Measurements from ENCODE around the gene CAP2. TPM values are rescaled to one million over a fixed set of nuclear protein-coding genes. Genes with fewer than 3 reads are reported as not detected.

CAP2 gene
- total and polyA plus RNA-seq, 2 experiments from 2014 or later, result 6.7 to 9.1 TPM

DNA sequence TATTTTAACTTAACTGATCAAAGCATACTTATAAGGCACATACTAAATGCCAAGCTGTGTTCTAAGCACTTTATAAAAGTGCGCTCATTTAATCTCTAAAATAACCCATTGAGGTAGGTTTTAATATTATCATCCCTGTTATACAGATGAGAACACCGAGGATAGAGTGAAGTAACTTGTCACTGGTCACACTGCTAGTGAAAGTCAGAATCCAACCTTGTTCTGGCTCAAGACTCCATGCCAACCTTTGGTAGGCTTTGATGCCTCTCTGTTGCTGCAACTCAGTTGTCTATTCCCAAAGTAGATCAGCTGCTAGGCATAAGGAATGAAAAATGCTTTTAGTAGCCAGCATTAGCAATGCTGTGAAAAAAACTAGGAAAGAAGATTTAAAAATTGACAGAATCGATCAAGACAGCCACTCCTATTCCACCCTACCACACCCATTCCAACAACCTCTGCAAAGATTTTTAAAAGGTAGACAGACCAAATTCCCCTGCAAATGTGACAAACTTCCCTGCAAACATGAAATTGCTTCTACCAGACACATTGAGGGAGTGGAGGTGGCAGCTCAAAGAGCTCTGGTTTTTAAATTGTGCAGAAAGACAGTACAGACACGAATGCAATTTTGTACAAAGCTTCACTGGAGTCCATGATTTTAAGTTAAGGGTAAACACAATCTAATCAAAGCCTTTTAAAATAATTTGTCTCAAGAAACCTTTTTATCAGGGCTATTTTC lies 39.8 kb upstream of the CAP2 start (continued):
- TF ChIP-seq, protein P1, sequence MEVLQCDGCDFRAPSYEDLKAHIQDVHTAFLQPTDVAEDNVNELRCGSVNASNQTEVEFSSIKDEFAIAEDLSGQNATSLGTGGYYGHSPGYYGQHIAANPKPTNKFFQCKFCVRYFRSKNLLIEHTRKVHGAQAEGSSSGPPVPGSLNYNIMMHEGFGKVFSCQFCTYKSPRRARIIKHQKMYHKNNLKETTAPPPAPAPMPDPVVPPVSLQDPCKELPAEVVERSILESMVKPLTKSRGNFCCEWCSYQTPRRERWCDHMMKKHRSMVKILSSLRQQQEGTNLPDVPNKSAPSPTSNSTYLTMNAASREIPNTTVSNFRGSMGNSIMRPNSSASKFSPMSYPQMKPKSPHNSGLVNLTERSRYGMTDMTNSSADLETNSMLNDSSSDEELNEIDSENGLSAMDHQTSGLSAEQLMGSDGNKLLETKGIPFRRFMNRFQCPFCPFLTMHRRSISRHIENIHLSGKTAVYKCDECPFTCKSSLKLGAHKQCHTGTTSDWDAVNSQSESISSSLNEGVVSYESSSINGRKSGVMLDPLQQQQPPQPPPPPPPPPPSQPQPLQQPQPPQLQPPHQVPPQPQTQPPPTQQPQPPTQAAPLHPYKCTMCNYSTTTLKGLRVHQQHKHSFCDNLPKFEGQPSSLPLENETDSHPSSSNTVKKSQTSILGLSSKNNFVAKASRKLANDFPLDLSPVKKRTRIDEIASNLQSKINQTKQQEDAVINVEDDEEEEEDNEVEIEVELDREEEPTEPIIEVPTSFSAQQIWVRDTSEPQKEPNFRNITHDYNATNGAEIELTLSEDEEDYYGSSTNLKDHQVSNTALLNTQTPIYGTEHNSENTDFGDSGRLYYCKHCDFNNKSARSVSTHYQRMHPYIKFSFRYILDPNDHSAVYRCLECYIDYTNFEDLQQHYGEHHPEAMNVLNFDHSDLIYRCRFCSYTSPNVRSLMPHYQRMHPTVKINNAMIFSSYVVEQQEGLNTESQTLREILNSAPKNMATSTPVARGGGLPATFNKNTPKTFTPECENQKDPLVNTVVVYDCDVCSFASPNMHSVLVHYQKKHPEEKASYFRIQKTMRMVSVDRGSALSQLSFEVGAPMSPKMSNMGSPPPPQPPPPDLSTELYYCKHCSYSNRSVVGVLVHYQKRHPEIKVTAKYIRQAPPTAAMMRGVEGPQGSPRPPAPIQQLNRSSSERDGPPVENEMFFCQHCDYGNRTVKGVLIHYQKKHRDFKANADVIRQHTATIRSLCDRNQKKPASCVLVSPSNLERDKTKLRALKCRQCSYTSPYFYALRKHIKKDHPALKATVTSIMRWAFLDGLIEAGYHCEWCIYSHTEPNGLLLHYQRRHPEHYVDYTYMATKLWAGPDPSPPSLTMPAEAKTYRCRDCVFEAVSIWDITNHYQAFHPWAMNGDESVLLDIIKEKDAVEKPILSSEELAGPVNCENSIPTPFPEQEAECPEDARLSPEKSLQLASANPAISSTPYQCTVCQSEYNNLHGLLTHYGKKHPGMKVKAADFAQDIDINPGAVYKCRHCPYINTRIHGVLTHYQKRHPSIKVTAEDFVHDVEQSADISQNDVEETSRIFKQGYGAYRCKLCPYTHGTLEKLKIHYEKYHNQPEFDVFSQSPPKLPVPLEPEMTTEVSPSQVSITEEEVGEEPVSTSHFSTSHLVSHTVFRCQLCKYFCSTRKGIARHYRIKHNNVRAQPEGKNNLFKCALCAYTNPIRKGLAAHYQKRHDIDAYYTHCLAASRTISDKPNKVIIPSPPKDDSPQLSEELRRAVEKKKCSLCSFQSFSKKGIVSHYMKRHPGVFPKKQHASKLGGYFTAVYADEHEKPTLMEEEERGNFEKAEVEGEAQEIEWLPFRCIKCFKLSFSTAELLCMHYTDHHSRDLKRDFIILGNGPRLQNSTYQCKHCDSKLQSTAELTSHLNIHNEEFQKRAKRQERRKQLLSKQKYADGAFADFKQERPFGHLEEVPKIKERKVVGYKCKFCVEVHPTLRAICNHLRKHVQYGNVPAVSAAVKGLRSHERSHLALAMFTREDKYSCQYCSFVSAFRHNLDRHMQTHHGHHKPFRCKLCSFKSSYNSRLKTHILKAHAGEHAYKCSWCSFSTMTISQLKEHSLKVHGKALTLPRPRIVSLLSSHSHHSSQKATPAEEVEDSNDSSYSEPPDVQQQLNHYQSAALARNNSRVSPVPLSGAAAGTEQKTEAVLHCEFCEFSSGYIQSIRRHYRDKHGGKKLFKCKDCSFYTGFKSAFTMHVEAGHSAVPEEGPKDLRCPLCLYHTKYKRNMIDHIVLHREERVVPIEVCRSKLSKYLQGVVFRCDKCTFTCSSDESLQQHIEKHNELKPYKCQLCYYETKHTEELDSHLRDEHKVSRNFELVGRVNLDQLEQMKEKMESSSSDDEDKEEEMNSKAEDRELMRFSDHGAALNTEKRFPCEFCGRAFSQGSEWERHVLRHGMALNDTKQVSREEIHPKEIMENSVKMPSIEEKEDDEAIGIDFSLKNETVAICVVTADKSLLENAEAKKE (CRISPR knock-in tag; IDR thresholded peaks at IDR 0.05), result no peak
- no peak for TF ChIP-seq EZH2phosphoT487 (IDR thresholded peaks at IDR 0.05; ENCODE audit: unreplicated experiment)

GRCh38 chr6:17354700-17355403 lies 38.5 kb upstream of the CAP2 start:
- Histone ChIP-seq H3K27me3 (ENCODE audit: insufficient read depth) (no peaks in the 10 kb centered on the region), H3K4me3 (no peak overlapping the region), H3K27ac (ENCODE audit: low read depth) (no peak overlapping the region), H3F3A (replicated peaks; ENCODE audit: low read depth) (no peaks in the 10 kb centered on the region), H2AFZ (no peak overlapping the region), H3K9me2 (ENCODE audit: insufficient read depth) (no peaks in the 10 kb centered on the region), H3K79me2 (replicated peaks; ENCODE audit: insufficient read depth) (no peaks in the 10 kb centered on the region), H3K4me1 (ENCODE audit: insufficient read depth) (no peaks in the 10 kb centered on the region), H4K20me1 (replicated peaks; ENCODE audit: insufficient read depth) (no peaks in the 10 kb centered on the region), H3K36me3 (ENCODE audit: insufficient read depth) (no peaks in the 10 kb centered on the region), H3K4me2 (no peak overlapping the region)
- no peak for ATAC-seq
- Mint-ChIP-seq H3K4me3 (no peak overlapping the region), H3K4me1 (no peaks in the 10 kb centered on the region), H3K27me3 (ENCODE audit: insufficient read depth, low read depth, poor library complexity) (peaks cover 2% of the 10 kb centered on the region), H3K9me3 (no peaks in the 10 kb centered on the region), H3K27ac (no peak overlapping the region), H3K36me3 (ENCODE audit: low read depth) (no peaks in the 10 kb centered on the region)
- no peak for DNase-seq (ENCODE audit: low spot score)
- TF ChIP-seq, protein P2, sequence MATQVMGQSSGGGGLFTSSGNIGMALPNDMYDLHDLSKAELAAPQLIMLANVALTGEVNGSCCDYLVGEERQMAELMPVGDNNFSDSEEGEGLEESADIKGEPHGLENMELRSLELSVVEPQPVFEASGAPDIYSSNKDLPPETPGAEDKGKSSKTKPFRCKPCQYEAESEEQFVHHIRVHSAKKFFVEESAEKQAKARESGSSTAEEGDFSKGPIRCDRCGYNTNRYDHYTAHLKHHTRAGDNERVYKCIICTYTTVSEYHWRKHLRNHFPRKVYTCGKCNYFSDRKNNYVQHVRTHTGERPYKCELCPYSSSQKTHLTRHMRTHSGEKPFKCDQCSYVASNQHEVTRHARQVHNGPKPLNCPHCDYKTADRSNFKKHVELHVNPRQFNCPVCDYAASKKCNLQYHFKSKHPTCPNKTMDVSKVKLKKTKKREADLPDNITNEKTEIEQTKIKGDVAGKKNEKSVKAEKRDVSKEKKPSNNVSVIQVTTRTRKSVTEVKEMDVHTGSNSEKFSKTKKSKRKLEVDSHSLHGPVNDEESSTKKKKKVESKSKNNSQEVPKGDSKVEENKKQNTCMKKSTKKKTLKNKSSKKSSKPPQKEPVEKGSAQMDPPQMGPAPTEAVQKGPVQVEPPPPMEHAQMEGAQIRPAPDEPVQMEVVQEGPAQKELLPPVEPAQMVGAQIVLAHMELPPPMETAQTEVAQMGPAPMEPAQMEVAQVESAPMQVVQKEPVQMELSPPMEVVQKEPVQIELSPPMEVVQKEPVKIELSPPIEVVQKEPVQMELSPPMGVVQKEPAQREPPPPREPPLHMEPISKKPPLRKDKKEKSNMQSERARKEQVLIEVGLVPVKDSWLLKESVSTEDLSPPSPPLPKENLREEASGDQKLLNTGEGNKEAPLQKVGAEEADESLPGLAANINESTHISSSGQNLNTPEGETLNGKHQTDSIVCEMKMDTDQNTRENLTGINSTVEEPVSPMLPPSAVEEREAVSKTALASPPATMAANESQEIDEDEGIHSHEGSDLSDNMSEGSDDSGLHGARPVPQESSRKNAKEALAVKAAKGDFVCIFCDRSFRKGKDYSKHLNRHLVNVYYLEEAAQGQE (IDR thresholded peaks at IDR 0.05; ENCODE audit: unreplicated experiment), result no peak
- no peak for TF ChIP-seq NANOG (IDR thresholded peaks at IDR 0.05; ENCODE audit: borderline replicate concordance)

All from GM23338 (cell line).